ENCODE results near the gene TEKT2.

DNA sequence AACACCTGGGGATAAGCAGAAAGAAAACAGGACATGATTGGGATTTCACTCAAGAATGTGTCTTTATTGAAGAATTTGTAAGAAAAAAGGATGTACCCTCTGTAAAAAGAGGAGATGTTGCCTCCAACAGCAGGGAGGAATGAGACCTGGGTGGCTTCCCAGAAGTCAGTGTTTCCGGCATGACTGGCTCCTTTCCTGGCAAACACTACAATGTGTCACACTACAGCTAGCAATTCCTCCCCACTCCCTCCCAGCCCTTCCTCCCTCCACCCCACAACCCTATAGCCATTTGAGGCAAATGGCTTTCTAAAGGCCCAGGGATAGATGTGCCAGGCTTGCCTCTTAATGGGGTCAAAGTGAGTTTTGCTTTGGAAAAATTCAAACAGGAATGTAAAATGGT lies 52.6 kb downstream of the TEKT2 start:
- no peak for TF ChIP-seq POLR2A (IDR thresholded peaks at IDR 0.05)
- TF ChIP-seq, protein P1, sequence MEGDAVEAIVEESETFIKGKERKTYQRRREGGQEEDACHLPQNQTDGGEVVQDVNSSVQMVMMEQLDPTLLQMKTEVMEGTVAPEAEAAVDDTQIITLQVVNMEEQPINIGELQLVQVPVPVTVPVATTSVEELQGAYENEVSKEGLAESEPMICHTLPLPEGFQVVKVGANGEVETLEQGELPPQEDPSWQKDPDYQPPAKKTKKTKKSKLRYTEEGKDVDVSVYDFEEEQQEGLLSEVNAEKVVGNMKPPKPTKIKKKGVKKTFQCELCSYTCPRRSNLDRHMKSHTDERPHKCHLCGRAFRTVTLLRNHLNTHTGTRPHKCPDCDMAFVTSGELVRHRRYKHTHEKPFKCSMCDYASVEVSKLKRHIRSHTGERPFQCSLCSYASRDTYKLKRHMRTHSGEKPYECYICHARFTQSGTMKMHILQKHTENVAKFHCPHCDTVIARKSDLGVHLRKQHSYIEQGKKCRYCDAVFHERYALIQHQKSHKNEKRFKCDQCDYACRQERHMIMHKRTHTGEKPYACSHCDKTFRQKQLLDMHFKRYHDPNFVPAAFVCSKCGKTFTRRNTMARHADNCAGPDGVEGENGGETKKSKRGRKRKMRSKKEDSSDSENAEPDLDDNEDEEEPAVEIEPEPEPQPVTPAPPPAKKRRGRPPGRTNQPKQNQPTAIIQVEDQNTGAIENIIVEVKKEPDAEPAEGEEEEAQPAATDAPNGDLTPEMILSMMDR (IDR thresholded peaks at IDR 0.05) = no peak

All from breast epithelium (tissue), 3 donors.